Testis (tissue), 3 donors: Measurements from ENCODE around the gene GCC1. TPM values are rescaled to one million over a fixed set of nuclear protein-coding genes. Genes with fewer than 3 reads are reported as not detected.

Experiments used
- DNase-seq: peaks from one replicate; pipeline ENCODE4 v3.0.0-alpha.2; 2019
- H3K27ac ChIP-seq, 2 donors: fragments of 200-600 bp; sonication (generic); one replicate each; pipeline ENCODE4 v1.5.1; 2019
- H3K27me3 ChIP-seq: fragments of 200-600 bp; sonication (generic); one replicate; pipeline ENCODE4 v1.5.1; 2019
- H3K36me3 ChIP-seq: fragments of 200-600 bp; sonication (generic); one replicate; pipeline ENCODE4 v1.5.1; 2017; ENCODE audit warnings: low read depth; ENCODE audit errors: missing control alignments
- H3K4me1 ChIP-seq: fragments of 200-600 bp; sonication (generic); one replicate; pipeline ENCODE4 v1.5.1; 2019
- H3K4me3 ChIP-seq, 2 donors: fragments of 200-600 bp; sonication (generic); one replicate each; pipeline ENCODE4 v1.5.1; 2017 to 2019
- H3K9me3 ChIP-seq: fragments of 200-600 bp; sonication (generic); one replicate; pipeline ENCODE4 v1.5.1; 2017
- POLR2A ChIP-seq: fragments of 450-650 bp; IDR thresholded peaks from one replicate; pipeline ENCODE4 v1.6.1; 2017; ENCODE audit warnings: antibody characterized with exemption, mild to moderate bottlenecking, moderate library complexity
- WGBS, 2 donors: methylation state at CpG; one replicate each; pipeline ENCODE4 v1.1.5; 2018; 5-methylcytosine and 5-hydroxymethylcytosine counted together
- intact Hi-C: fragments of 100-400 bp; cut with DNase I; formaldehyde crosslinking; loops from one replicate; pipeline ENCODE4 v1.15.1; 2023; ENCODE audit warnings: low total_unique reads
- polyA plus RNA-seq: library from polyadenylated mRNA; stranded (reverse); fragments of 350-450 nt; fragmentation: Illumina TruSeq; extraction: RNeasy Lipid Tissue Mini Kit (QIAGEN cat#74804); gene quantifications from one replicate; pipeline ENCODE4 v1.2.3, GENCODE V29; 2014; ENCODE audit warnings: low read depth, low replicate concordance; ENCODE audit not compliant: insufficient read depth
- total RNA-seq, 2 donors: library from RNA; depleted of rRNA; stranded (reverse); fragments of >200 nt; gene quantifications; one replicate each; pipeline ENCODE4 v1.2.3, GENCODE V29; 2016
- TF ChIP-seq, protein P1 (sequence below), 3 experiments: fragments of 450-650 bp in 2 of 3; fragments of 200-600 bp in 1 of 3; sonication (generic) in 1 of 3; IDR thresholded peaks; one replicate each; pipeline ENCODE4 v1.5.1; 2016 to 2019; ENCODE audit warnings: antibody characterized with exemption in 3 of 3, mild to moderate bottlenecking in 2 of 3, moderate library complexity in 1 of 3

GCC1 gene
- total and polyA plus RNA-seq, 3 donors from 2014 or later = 35.6 to 39.0 (median 38.1) TPM

DNA sequence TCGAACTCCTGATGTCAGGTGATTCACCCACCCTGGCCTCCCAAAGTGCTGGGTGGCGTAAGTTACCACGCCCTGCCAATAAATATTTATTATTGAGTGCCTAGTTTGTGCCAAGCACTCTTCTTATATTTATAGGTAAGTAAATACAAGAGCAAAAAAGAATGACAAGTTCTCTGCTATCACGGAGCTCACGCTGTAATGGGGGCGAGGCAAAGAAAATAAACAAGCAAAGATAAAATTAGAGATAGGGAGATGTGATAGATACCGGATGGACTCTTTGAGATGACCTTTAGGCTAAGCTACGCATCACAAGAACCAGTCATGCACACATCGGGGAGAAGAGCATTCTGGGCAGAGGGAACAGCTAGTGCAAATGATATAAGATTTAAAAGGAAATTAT is 46.3 kb downstream of the GCC1 start:
- H3K9me3 ChIP-seq = no peaks in the 10 kb centered on the region
- 56 to 65% methylated on average over 9 of the region's 9 CpGs for WGBS, 2 donors
- H3K4me1 ChIP-seq = no peaks in the 10 kb centered on the region
- H3K36me3 ChIP-seq = no peaks in the 10 kb centered on the region
- H3K27me3 ChIP-seq = no peaks in the 10 kb centered on the region
- H3K4me3 ChIP-seq = no peak overlapping the region
- DNase-seq = no peak
- no peak for TF ChIP-seq POLR2A
- TF ChIP-seq, protein P1, sequence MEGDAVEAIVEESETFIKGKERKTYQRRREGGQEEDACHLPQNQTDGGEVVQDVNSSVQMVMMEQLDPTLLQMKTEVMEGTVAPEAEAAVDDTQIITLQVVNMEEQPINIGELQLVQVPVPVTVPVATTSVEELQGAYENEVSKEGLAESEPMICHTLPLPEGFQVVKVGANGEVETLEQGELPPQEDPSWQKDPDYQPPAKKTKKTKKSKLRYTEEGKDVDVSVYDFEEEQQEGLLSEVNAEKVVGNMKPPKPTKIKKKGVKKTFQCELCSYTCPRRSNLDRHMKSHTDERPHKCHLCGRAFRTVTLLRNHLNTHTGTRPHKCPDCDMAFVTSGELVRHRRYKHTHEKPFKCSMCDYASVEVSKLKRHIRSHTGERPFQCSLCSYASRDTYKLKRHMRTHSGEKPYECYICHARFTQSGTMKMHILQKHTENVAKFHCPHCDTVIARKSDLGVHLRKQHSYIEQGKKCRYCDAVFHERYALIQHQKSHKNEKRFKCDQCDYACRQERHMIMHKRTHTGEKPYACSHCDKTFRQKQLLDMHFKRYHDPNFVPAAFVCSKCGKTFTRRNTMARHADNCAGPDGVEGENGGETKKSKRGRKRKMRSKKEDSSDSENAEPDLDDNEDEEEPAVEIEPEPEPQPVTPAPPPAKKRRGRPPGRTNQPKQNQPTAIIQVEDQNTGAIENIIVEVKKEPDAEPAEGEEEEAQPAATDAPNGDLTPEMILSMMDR (IDR thresholded peaks at IDR 0.05) = no peak
- intact Hi-C loops = no loop called here
- H3K27ac ChIP-seq = no peak overlapping the region

DNA sequence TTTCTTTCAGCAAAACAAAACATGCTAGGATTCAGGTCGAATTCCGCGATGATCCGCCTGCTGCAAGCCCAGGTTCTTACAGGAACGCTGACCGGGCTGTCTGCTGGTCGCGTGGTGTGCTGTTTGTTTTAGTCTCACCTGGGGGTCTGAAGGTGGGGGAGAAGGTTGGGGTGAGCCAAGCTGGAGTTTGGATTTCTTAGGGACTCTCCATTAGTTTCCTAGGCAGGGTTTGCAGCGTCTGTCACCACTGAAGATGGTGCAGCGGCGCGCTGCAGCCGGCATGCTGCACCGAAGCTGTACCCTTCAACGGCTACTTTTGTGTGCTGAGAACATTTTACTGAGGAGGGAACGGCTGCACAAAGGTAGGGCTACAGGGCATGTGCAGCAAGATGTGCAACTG is 48.7 kb downstream of the GCC1 start:
- Histone ChIP-seq H3K27ac (no peak overlapping the region), H3K9me3 (no peaks in the 10 kb centered on the region), H3K4me1 (no peaks in the 10 kb centered on the region), H3K4me3 (no peak overlapping the region), H3K27me3 (no peaks in the 10 kb centered on the region), H3K36me3 (no peaks in the 10 kb centered on the region)
- TF ChIP-seq, protein P1 (IDR thresholded peaks at IDR 0.05) = no peak
- TF ChIP-seq POLR2A = no peak
- WGBS, 2 donors = 4 to 8% methylated on average over 16 of the region's 16 CpGs
- DNase-seq = no peak
- intact Hi-C loops = no loop called here

DNA sequence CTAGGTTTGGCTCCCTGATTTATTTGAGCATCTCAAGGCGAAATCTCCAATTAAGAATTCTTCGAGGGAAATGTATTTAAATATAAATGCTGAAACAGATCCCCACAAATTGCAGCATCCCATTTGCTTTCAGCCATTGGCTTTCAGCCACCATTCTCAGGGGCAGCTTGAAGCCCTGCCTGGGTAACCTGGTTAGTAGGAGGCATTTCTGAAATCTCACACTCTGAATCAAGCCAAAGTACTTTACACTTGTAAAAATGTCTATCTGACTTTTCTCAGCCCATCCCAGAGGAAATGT is 49.1 kb downstream of the GCC1 start:
- intact Hi-C loops = no loop called here
- DNase-seq = no peak
- Histone ChIP-seq H3K4me1 (no peaks in the 10 kb centered on the region), H3K4me3 (no peak overlapping the region), H3K36me3 (no peaks in the 10 kb centered on the region), H3K27me3 (no peaks in the 10 kb centered on the region), H3K9me3 (no peaks in the 10 kb centered on the region), H3K27ac (no peak overlapping the region)
- no peak for TF ChIP-seq POLR2A
- TF ChIP-seq, protein P1 (IDR thresholded peaks at IDR 0.05) = no peak
- WGBS, 2 donors = 33 to 39% methylated on average over 2 of the region's 2 CpGs

DNA sequence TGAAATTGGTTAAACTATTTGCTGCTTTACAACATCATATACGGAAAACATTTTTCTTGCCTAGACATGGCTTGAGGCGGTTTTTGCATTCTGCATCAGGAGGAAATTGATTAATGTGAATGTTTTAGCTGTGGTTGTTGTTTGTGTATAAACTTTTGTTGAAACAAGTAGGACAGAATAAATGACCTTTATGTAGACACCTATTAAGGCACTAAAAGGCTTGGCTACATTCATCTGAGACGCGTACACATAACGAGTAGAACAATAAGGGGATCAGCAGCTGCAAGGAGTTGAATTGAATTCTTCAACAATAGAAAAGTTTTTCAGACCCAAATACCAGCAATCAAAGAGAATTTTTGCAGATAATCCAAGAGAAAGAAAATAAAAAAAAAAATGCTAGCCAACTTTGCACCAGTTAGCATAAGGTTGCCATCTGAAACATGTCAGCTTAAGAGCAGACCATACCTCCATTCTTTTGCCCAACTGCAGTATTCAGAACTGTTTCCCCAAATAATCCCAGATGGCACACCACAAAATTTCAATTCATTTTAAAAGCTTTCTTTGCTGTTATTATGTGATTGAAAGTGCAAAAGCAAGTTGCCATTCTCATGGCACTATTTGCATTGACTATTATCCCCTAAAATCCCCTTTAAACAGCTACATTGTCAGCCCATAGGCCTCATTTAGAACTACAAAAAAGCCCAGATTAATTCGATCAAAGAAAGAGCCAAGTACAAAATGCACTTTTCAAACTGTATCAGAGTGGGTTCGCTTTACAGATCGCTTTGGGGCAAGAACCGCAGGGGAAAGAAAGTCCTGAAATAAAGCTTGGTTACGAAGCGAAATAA is 49.6 kb downstream of the GCC1 start:
- no peaks in the 10 kb centered on the region for H3K9me3 ChIP-seq
- no peak for TF ChIP-seq POLR2A
- TF ChIP-seq, protein P1 (IDR thresholded peaks at IDR 0.05) = no peak
- no peaks in the 10 kb centered on the region for H3K36me3 ChIP-seq
- intact Hi-C loops = no loop called here
- DNase-seq = no peak
- no peak overlapping the region for H3K27ac ChIP-seq
- no peak overlapping the region for H3K4me3 ChIP-seq
- no peaks in the 10 kb centered on the region for H3K4me1 ChIP-seq
- H3K27me3 ChIP-seq = no peaks in the 10 kb centered on the region
- 76 to 90% methylated on average over 11 of the region's 11 CpGs for WGBS, 2 donors

DNA sequence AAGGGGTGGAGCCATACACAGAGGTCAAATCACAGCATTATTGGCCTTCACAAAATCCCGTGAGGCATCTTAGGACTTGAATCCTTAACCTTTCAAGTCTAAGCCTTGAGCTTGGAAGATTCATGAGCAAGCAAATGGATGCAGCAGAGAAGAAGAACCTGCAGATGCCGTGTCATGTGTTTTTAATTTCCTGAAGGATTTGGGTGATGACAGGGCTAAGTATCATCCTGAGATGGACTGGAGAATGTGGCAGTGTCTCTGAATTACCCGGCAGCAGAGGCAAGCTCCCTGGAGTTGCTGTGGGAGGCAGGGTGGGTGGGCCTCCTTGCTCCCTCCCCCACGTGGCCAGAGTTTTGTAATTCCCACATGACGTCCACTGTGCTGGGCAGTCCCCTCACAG is 50.8 kb downstream of the GCC1 start:
- Histone ChIP-seq H3K4me3 (no peak overlapping the region), H3K9me3 (no peaks in the 10 kb centered on the region), H3K4me1 (no peaks in the 10 kb centered on the region), H3K36me3 (no peaks in the 10 kb centered on the region), H3K27me3 (no peaks in the 10 kb centered on the region), H3K27ac (no peak overlapping the region)
- 53 to 59% methylated on average over 4 to 5 of the region's 5 CpGs for WGBS, 2 donors
- no peak for DNase-seq
- intact Hi-C loops = no loop called here
- TF ChIP-seq, protein P1 (IDR thresholded peaks at IDR 0.05) = no peak
- no peak for TF ChIP-seq POLR2A
